Activated T-helper 17 cell treated with anti-CD3 and anti-CD28 coated beads, Interleukin-2, amount 50 U/mL, for 72 hours (primary cell): ENCODE measurements around the gene CENPVL3. TPM values are rescaled to one million over a fixed set of nuclear protein-coding genes. Genes with fewer than 3 reads are reported as not detected.

Experiments used
- total RNA-seq, 2 donors: library from RNA; stranded (reverse); gene quantifications; one replicate each; pipeline ENCODE4 v1.2.3, GENCODE V29; 2022

The CENPVL3 gene
- total RNA-seq, 2 donors from 2014 or later = not detected

Other genes with a start within 250 kb of the CENPVL3 start
- gene NUDT11, start 122.3 kb downstream of the CENPVL3 start, total RNA-seq = 1 to 10 TPM; 1.5 to 2.2 TPM
- gene CENPVL2, start 63.9 kb upstream of the CENPVL3 start, total RNA-seq = not detected
- gene CENPVL1, start 91.6 kb upstream of the CENPVL3 start, total RNA-seq = not detected
- gene GSPT2, start 124.5 kb upstream of the CENPVL3 start, total RNA-seq = 1 to 10 TPM; 8.0 to 9.1 TPM